Measurements from ENCODE around the gene ZBTB32. TPM values are rescaled to one million over a fixed set of nuclear protein-coding genes. Genes with fewer than 3 reads are reported as not detected.

Gene ZBTB32
- total RNA-seq, 6 experiments from 2014 or later: not detected

DNA sequence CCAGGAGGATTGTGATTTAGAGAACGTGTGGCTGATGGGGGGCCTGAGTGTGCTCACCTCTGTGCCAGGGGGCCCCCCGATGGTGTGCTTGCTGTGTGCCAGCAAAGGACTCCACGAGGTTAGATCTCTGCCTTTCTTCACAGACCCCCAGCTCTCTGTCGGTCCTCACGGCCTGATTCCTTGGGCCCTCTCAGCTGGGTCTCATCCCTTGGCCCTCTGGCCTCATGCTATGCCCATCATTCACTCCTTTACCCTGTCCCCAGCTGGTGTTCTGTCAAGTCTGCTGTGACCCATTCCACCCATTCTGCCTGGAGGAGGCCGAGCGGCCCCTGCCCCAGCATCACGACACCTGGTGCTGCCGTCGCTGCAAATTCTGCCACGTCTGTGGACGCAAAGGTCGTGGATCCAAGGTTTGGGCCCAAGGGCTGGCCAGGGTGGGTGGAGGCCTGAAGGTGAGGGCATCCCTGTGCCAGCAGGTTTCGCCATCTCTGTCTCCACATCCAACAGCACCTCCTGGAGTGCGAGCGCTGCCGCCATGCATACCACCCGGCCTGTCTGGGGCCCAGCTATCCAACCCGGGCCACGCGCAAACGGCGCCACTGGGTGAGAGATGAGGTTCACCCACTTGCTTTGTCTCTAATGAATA, 21.0 kb downstream of the ZBTB32 start:
- no peaks in the 10 kb centered on the region for H3K9me3 Mint-ChIP-seq
- H3K27ac Mint-ChIP-seq: no peak overlapping the region
- peaks cover 10% of the 10 kb centered on the region for H3K36me3 Mint-ChIP-seq (ENCODE audit: low read depth)
- H3K4me1 Mint-ChIP-seq (ENCODE audit: low read depth): no peaks in the 10 kb centered on the region
- TF ChIP-seq CTCF (IDR thresholded peaks at IDR 0.05): no peak
- peaks cover 2% of the 10 kb centered on the region; the same call in 1 of the 2 replicates for H3K27me3 Mint-ChIP-seq (ENCODE audit: insufficient read depth)
- H3K4me3 Mint-ChIP-seq: no peak overlapping the region
- no peak for DNase-seq

DNA sequence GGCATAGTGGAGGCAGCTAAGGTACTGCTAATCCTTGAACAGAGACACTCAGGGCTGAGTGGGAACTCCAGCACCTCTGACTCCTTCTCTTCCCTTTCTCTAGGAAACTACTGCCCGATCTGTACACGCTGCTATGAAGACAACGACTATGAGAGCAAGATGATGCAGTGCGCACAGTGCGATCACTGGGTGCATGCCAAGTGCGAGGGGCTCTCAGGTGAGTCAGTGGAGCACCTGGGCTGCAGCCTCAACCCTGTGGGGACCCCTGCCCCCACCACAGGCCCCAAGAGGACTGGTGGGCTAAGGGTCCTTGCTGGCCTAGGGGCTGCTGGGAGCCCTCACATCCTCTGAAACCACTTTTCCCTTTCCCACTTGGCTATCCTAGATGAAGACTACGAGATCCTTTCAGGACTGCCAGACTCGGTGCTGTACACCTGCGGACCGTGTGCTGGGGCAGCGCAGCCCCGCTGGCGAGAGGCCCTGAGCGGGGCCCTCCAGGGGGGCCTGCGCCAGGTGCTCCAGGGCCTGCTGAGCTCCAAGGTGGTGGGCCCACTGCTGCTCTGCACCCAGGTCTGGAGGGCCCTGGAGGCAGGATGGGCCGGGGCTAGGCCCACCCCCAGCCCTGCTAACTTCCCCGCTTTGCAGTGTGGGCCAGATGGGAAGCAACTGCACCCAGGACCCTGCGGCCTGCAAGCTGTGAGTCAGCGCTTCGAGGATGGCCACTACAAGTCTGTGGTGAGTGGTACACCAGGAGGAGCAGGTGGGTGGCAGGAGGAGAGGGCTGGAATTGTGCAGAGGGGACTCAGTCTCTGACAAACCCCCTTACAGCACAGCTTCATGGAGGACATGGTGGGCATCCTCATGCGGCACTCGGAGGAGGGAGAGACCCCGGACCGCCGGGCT, 22.9 kb downstream of the ZBTB32 start:
- peaks cover 12% of the 10 kb centered on the region for H3K36me3 Mint-ChIP-seq (ENCODE audit: low read depth)

GRCh38 chr19:35727956-35728706, 23.8 kb downstream of the ZBTB32 start:
- Mint-ChIP-seq H3K27ac (no peak overlapping the region), H3K36me3 (ENCODE audit: low read depth) (peaks cover 12% of the 10 kb centered on the region)
- DNase-seq: no peak

More for the DNA sequence above, 22.9 kb downstream of the ZBTB32 start:
- Mint-ChIP-seq H3K4me1 (ENCODE audit: low read depth) (no peaks in the 10 kb centered on the region), H3K27ac (no peak overlapping the region), H3K27me3 (ENCODE audit: insufficient read depth) (peaks cover 2% of the 10 kb centered on the region; the same call in 1 of the 2 replicates), H3K4me3 (no peak overlapping the region), H3K9me3 (no peaks in the 10 kb centered on the region)
- DNase-seq: no peak
- TF ChIP-seq CTCF (IDR thresholded peaks at IDR 0.05): no peak

DNA sequence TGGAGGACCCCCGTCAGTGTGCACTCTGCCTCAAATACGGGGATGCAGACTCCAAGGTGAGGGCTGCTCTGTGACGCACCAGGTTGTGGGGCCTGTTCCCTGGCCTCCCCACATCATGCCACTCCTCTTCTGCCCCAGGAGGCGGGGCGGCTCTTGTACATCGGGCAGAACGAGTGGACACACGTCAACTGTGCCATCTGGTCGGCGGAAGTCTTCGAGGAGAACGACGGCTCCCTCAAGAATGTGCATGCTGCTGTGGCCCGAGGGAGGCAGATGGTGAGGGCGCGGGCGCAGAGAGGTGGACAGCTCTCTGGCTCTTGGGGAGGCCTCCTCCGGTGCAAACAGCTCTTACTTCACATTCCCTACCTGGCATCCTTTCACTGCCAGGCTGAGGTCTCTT, 24.7 kb downstream of the ZBTB32 start:
- peaks cover 2% of the 10 kb centered on the region for H3K27me3 Mint-ChIP-seq (ENCODE audit: insufficient read depth)
- H3K4me3 Mint-ChIP-seq: no peak overlapping the region
- TF ChIP-seq CTCF (IDR thresholded peaks at IDR 0.05): no peak
- H3K9me3 Mint-ChIP-seq: no peaks in the 10 kb centered on the region
- H3K4me1 Mint-ChIP-seq (ENCODE audit: low read depth): no peaks in the 10 kb centered on the region
- DNase-seq: no peak
- H3K27ac Mint-ChIP-seq: no peak overlapping the region
- H3K36me3 Mint-ChIP-seq (ENCODE audit: low read depth): peaks cover 12% of the 10 kb centered on the region

More at GRCh38 chr19:35727956-35728706, 23.8 kb downstream of the ZBTB32 start:
- no peak overlapping the region for H3K4me3 Mint-ChIP-seq
- H3K27me3 Mint-ChIP-seq (ENCODE audit: insufficient read depth): peaks cover 2% of the 10 kb centered on the region; the same call in 1 of the 2 replicates
- H3K9me3 Mint-ChIP-seq: no peaks in the 10 kb centered on the region
- no peak for TF ChIP-seq CTCF (IDR thresholded peaks at IDR 0.05)
- no peaks in the 10 kb centered on the region for H3K4me1 Mint-ChIP-seq (ENCODE audit: low read depth)

- TF ChIP-seq CTCF (IDR thresholded peaks at IDR 0.05): no peak
- DNase-seq: no peak
- H3K4me1 Mint-ChIP-seq (ENCODE audit: low read depth): no peaks in the 10 kb centered on the region
- peaks cover 6% of the 10 kb centered on the region for H3K27me3 Mint-ChIP-seq (ENCODE audit: insufficient read depth)
- no peak overlapping the region for H3K4me3 Mint-ChIP-seq
- H3K27ac Mint-ChIP-seq: no peak overlapping the region
- H3K9me3 Mint-ChIP-seq: no peaks in the 10 kb centered on the region
- peaks cover 12% of the 10 kb centered on the region for H3K36me3 Mint-ChIP-seq (ENCODE audit: low read depth)
Measured at GRCh38 chr19:35729763-35730162, 25.4 kb downstream of the ZBTB32 start.
